ENCODE measurements around the gene NCEH1.

Gene NCEH1

GRCh38 chr3:172648747-172649146, 62.1 kb downstream of the NCEH1 start:
- no peak for DNase-seq (ENCODE audit: extremely low read depth in 1 of 2, low read depth in 1 of 2)

- no peak for DNase-seq (ENCODE audit: extremely low read depth in 1 of 2, low read depth in 1 of 2)
Observed at GRCh38 chr3:172647823-172648222, 63.0 kb downstream of the NCEH1 start.

- no peak for DNase-seq (ENCODE audit: extremely low read depth in 1 of 2, low read depth in 1 of 2)
Observed at GRCh38 chr3:172647080-172647479, 63.8 kb downstream of the NCEH1 start.

- no peak for DNase-seq (ENCODE audit: extremely low read depth in 1 of 2, low read depth in 1 of 2)
Observed at GRCh38 chr3:172646439-172647015, 64.3 kb downstream of the NCEH1 start.

- DNase-seq (ENCODE audit: extremely low read depth in 1 of 2, low read depth in 1 of 2): no peak
Observed at GRCh38 chr3:172644258-172644657, 66.6 kb downstream of the NCEH1 start.

- no peak for DNase-seq (ENCODE audit: extremely low read depth in 1 of 2, low read depth in 1 of 2)
Observed at GRCh38 chr3:172643506-172644179, 67.2 kb downstream of the NCEH1 start.

- no peak for DNase-seq (ENCODE audit: extremely low read depth in 1 of 2, low read depth in 1 of 2)
Observed at GRCh38 chr3:172641291-172641690, 69.6 kb downstream of the NCEH1 start.

GRCh38 chr3:172640751-172641150, 70.1 kb downstream of the NCEH1 start:
- no peak for DNase-seq (ENCODE audit: extremely low read depth in 1 of 2, low read depth in 1 of 2)

GRCh38 chr3:172635588-172635987, 75.3 kb downstream of the NCEH1 start:
- DNase-seq (ENCODE audit: extremely low read depth in 1 of 2, low read depth in 1 of 2): no peak

GRCh38 chr3:172634948-172635347, 75.9 kb downstream of the NCEH1 start:
- no peak for DNase-seq (ENCODE audit: extremely low read depth in 1 of 2, low read depth in 1 of 2)

- no peak for DNase-seq (ENCODE audit: extremely low read depth in 1 of 2, low read depth in 1 of 2)
Observed at GRCh38 chr3:172630316-172630715, 80.6 kb downstream of the NCEH1 start.

- no peak for DNase-seq (ENCODE audit: extremely low read depth in 1 of 2, low read depth in 1 of 2)
Observed at GRCh38 chr3:172629470-172629869, 81.4 kb downstream of the NCEH1 start.

- no peak for DNase-seq (ENCODE audit: extremely low read depth in 1 of 2, low read depth in 1 of 2)
Observed at GRCh38 chr3:172627057-172627809, 83.6 kb downstream of the NCEH1 start.

GRCh38 chr3:172626021-172626640, 84.7 kb downstream of the NCEH1 start:
- DNase-seq (ENCODE audit: extremely low read depth in 1 of 2, low read depth in 1 of 2): no peak

- no peak for DNase-seq (ENCODE audit: extremely low read depth in 1 of 2, low read depth in 1 of 2)
Observed at GRCh38 chr3:172625404-172625803, 85.5 kb downstream of the NCEH1 start.

- no peak for DNase-seq (ENCODE audit: extremely low read depth in 1 of 2, low read depth in 1 of 2)
Observed at GRCh38 chr3:172624999-172625398, 85.9 kb downstream of the NCEH1 start.

- DNase-seq (ENCODE audit: extremely low read depth in 1 of 2, low read depth in 1 of 2): peak in 1 of 2 donors; percentile 9
Observed at GRCh38 chr3:172622916-172623700, 87.8 kb downstream of the NCEH1 start.

GRCh38 chr3:172622156-172622555, 88.7 kb downstream of the NCEH1 start:
- DNase-seq (ENCODE audit: extremely low read depth in 1 of 2, low read depth in 1 of 2): no peak

- DNase-seq (ENCODE audit: extremely low read depth in 1 of 2, low read depth in 1 of 2): no peak
Observed at GRCh38 chr3:172617976-172618375, 92.9 kb downstream of the NCEH1 start.

- no peak for DNase-seq (ENCODE audit: extremely low read depth in 1 of 2, low read depth in 1 of 2)
Observed at GRCh38 chr3:172617013-172617706, 93.7 kb downstream of the NCEH1 start.
